ENCODE data around the gene GPR39.

GPR39 gene

DNA sequence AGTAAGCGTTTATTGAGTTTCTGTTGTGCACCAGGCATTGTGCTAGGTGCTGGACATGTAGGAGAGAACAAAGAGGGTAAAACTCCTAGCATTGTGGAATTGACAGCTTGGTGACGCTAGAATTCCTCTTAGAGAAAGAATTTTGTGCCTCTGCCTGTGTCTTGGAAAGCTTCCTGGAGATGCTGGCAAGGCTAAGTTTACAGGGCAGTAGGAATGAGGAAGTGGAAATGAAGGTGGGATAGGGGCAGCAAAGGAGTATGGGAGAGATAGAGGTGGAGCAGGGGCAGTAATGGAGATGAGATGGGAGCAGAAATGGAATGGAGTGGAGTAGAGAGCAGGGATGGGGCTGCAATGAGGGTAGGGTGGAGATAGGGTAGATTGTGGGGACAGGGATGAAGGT lies 29.8 kb downstream of the GPR39 start:
- no peak for DNase-seq

DNA sequence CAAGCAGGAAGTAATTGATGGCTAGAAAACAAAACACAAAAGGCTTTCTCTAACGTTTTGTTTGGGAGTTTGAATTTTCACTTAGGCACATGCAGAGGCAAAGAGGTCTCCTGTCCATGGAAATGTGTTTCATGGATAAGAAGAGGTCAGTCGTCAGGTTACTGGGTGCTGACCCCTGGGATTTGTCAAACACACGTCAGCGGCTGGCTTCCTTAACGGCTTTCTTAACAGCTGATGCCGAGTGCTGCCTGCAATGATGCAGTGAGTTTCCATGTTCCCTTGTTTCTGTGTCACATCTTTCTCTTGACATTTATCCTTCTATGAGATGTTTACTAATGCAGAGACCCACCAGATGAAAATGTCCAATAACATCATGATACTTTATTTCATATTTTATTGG lies 31.7 kb downstream of the GPR39 start:
- DNase-seq = no peak

DNA sequence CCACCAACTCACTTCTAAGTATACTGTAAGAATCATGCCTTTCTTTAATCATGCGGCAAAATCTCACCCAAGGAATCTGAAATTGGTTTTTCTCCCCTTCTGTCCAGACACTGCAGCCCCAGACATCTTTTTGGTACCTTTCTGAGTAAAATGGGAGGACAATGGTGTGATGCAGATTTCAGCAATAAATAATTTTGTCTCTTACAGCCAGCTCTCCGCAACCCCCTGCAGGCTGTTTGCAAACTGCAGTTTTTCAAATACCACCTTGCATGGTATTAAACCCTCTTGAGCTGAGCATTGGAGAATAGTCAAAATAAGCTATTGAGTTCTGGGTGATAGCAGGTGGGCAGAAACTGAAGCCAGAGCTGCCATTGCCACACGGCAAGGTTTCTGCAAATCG lies 32.2 kb downstream of the GPR39 start:
- DNase-seq = no peak

DNA sequence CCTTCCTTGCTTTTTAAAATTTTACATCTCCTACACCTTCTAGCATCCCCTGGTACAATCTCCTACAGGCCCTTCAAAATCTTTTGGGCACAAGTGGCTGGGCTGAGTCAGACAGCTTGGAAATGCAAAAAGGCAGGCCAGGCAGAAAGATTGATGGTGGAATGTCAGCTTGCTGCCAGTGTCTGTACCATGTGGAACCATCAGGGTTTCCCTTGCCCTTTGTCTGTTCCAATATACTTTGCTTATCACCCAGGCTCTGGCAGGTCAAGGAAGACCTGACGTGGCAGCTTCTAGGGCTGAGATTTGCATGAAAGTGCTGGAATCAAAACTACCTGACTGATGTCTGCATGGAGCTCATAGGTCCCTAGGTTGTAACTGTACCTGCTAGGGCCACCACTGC lies 33.3 kb downstream of the GPR39 start:
- DNase-seq = no peak

DNA sequence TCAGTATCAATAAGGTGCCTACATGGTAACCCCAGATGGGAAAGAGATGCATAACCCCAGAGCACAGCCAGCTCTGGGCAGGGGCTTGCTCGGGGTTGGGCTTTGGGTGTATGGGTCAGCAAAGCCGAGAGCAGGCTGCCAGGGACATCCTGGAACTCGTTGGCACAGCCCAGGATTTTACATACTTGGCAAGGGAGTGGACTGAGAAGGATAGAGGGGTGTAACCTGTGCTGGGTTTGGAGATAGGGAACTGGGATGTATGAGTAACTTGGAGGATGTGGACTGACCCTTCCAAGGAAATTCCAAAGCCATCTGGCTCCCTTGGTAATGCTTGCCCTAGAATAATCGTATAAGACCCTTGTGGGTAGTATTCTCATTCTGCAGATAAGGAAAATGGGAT lies 44.2 kb downstream of the GPR39 start:
- no peak for DNase-seq

GRCh38 chr2:132462236-132462635 lies 45.6 kb downstream of the GPR39 start:
- DNase-seq = no peak

DNA sequence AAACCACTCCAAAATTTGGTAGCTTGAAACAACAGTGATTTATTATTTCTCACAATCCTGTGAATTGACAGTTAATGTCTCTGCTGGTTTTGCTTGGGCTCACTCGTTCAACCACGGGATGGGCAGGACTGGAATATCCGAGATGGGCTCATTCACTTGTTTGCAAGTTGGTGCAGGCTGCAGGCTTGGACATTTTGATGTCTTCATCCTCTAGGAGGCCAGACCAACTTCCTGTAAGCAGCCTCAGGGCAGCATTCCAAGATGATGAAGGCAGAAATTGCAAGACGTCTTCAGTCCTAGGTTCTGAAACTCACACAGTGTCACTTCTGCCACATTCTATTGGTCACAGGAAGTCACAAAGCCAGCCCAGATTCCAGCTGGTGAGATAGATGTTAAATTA lies 47.1 kb downstream of the GPR39 start:
- DNase-seq = no peak

- DNase-seq = no peak
Observed at GRCh38 chr2:132465917-132466316, 49.3 kb downstream of the GPR39 start.

DNA sequence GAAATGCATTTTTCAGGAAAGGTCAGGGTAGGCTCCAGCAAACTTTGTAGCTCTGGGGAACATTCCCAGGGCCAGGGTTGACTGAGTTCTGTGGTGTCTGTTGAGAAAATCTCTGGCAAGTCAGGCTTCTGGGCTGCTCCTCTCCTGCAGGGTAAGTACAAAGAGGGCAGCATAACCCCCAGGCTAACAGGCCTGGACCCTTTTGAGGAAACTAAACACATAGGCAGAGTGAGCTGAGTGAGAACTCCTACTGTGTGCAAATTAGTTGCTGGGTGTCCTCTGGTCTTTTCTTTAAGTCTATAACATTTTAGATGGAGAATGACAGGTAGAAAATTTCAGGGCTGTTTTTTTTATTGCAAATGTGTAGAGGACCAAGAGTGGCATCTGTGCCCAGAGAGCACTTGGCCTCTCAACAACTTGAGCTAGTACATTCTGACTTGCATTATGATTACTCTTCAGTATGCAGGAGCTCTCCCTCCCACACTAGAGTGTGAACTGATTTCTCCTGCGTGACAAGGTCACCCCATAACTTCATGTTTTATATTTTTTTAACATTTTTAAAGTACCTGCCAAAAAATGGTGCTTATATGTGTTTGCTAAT lies 49.9 kb downstream of the GPR39 start:
- no peak for DNase-seq

DNA sequence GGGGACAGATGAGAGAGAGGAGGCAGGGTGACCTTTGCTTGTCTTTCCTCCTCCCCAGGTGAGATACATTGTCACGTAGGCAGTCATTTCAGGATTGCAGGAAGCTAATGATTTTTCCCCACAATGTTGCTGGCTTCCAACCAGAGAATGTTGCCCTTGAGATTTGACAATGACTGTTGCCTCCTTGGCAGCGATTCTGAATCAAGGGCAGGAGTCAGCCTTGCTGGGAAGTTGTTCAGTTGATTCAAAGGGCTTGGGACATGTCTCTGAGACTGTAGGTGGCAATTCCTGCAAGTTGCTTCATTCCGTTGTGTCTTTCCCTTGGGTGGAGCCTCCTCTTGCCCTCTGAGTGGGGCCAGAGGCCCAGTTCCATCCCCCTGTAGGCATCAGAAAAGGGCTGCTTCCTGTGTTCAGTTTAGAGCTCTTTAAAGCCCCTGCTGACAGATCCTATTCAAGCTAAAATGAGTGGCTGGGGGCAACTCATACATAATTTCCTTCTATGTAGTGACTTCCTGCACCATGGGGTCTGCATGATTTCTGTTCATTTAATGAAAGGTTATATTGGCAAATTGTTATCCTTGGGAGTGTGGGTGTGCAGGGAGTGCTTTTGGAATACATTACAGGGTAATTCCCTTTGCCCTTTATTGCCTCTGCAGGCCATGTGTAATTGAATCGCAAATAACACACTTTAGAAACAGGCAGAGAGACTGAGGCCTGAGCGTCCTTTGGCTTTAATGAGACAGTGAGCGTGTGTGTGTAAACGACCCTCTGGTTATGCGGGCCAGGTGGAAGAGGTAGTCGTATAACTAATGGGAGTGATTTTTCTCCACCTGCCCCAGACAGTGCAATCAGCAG lies 52.4 kb downstream of the GPR39 start:
- DNase-seq = no peak

DNA sequence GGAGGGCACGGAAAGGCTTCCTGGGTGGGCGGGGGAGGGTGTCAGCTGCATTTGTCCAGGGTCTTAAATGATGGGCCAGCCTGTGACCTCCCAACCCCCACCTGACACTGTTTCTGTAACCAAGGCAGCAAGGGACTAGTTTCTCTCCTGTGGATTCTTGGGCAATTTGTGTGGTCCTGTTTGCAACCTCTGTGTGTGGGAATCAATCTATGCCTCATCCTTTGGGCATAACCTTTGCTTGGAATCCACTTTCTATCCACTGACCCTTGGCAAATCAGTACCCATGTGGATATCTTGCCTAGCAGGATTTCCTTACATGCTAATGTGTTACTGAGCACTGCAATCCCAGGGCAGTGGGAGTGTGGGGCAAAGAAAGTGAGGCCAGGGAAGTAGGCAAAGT lies 54.1 kb downstream of the GPR39 start:
- no peak for DNase-seq

DNA sequence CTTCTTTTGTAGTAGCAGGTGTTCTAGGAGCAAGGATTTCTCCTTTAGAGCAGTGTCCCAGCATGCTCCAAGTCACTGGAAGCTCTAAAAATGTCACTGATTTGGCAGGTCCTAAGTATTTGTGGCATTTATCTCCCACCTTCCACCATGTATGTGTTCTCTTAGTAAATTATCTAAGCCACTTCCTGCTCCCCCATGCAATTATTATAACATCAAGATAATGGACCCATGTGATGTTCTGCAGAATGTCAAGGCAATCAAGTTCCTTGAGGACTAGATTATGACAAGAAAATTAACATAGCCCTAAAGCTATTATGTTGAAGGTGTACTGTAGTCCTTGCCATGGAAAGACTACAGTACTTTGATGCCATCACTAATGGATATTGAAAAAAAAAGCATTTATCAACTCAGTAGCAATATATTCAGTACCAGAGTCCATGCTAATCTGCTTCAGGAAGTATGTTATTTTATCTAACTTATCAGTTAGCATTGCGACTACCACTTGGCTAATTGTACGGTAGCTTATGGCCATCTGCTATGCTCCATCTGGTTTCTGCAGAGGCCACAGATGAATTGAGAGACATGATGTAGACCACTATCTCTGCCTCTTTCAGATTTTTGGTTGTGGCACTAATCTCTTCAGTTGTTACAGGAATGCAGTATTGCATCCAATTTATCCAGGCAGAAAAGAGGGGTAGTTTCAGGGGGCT lies 56.7 kb downstream of the GPR39 start:
- DNase-seq = no peak

DNA sequence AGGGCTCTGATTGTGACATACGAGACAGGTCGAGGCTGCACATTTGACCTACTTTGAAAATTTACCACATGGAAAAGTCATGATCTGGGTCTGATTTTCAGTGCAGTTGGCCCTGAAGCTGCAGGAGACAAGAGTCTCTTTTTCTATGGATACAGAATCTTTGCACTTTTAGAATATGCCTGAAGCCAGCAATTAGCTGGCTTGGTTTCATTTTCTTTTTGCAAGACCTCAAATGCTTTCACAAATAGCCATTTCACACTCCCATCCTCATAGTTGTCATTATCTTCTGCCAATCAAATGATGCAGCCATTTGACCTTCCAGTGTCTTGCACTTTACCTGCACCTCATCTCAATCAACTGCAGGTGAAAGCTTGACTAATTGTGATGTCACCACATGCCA lies 59.0 kb downstream of the GPR39 start:
- no peak for DNase-seq

GRCh38 chr2:132477436-132477835 lies 60.8 kb downstream of the GPR39 start:
- no peak for DNase-seq

GRCh38 chr2:132477962-132478361 lies 61.4 kb downstream of the GPR39 start:
- no peak for DNase-seq

- DNase-seq = no peak
Observed at GRCh38 chr2:132478461-132479105, 62.0 kb downstream of the GPR39 start.

DNA sequence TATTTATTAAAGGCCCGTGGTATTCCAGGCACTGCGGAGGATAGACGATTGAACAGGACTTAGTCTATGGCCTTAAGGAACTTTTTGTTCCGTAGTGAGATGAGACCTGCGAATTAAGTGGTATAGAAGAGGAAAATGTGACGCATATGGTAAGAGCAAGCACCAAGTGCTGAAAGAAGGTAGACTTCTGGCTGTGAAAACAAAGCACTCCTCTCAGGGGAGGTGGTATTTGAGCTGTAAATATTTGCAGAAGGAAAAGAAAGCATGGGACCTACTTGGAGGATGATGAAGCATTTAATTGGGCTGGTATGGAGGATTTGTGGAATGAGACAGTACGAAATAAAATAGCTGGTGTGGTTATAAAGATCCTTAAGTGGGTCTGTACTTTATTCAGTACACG lies 62.5 kb downstream of the GPR39 start:
- DNase-seq = no peak

GRCh38 chr2:132482821-132483220 lies 66.2 kb downstream of the GPR39 start:
- no peak for DNase-seq

- DNase-seq = no peak
Observed at GRCh38 chr2:132484144-132484543, 67.5 kb downstream of the GPR39 start.

GRCh38 chr2:132488491-132488890 lies 71.9 kb downstream of the GPR39 start:
- DNase-seq = no peak

DNA sequence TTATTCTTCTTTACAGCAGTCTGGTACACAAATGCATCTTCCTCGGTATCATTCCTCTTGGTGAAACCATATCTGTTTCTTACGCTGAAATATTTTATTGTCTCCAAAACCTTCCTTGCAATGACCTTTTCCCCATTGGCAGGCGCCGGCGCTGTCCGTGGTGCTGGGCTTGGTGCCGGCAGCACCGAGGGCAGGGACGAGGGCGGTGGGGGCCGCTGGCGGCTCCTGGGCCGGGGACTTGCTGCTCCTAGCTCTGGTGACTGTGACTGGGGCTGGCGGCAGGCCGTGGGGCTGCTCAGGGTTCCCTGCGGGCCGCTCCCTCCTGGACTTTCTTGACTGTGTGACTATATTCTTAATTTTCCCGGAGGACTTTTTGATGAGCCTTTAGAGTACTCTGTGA lies 72.5 kb downstream of the GPR39 start:
- DNase-seq = peak in 1 of 5 experiments; percentile 1

- no peak for DNase-seq
Observed at GRCh38 chr2:132495881-132496280, 79.3 kb downstream of the GPR39 start.

- DNase-seq = no peak
Observed at GRCh38 chr2:132496555-132496954, 80.0 kb downstream of the GPR39 start.
